C4-2B (cell line): ENCODE data around the gene NPTN.

Source experiments
- CTCF ChIP-seq: fragments of 450-650 bp; conservative IDR thresholded peaks from 2 replicates; pipeline ENCODE4 v1.5.1; 2017; ENCODE audit warnings: mild to moderate bottlenecking
- ZFX ChIP-seq: fragments of 450-650 bp; IDR thresholded peaks from 2 replicates; pipeline ENCODE4 v1.6.1; 2017

- no peak for TF ChIP-seq CTCF
- no peak for TF ChIP-seq ZFX
Observed at GRCh38 chr15:73607405-73607804, 25.8 kb downstream of the NPTN start.
